PC-9 (cell line): Measurements from ENCODE around the gene MAML3.

ENCODE experiments used
- EZH2 ChIP-seq: fragments of 200-600 bp; sonication (generic); IDR thresholded peaks from 2 replicates; pipeline ENCODE4 v1.8.0; 2017; ENCODE audit warnings: antibody characterized with exemption, low read depth
- TF ChIP-seq, protein P1 (sequence below): fragments of 200-600 bp; sonication (generic); conservative IDR thresholded peaks from 2 replicates; pipeline ENCODE4 v1.6.1; 2017; ENCODE audit warnings: mixed run types, antibody characterized with exemption, mild to moderate bottlenecking, moderate library complexity

- no peak for TF ChIP-seq EZH2
- TF ChIP-seq, protein P1, sequence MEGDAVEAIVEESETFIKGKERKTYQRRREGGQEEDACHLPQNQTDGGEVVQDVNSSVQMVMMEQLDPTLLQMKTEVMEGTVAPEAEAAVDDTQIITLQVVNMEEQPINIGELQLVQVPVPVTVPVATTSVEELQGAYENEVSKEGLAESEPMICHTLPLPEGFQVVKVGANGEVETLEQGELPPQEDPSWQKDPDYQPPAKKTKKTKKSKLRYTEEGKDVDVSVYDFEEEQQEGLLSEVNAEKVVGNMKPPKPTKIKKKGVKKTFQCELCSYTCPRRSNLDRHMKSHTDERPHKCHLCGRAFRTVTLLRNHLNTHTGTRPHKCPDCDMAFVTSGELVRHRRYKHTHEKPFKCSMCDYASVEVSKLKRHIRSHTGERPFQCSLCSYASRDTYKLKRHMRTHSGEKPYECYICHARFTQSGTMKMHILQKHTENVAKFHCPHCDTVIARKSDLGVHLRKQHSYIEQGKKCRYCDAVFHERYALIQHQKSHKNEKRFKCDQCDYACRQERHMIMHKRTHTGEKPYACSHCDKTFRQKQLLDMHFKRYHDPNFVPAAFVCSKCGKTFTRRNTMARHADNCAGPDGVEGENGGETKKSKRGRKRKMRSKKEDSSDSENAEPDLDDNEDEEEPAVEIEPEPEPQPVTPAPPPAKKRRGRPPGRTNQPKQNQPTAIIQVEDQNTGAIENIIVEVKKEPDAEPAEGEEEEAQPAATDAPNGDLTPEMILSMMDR = no peak
These were observed 43.3 kb downstream of the MAML3 start for GRCh38 chr4:140110542-140111215.
